HG03066 (cell line): ENCODE data around the gene CORO2B.

Experiments used
- ATAC-seq: cut with Tn5 transposase; IDR thresholded peaks from one replicate; pipeline ENCODE4 v1.9.1; 2021; ENCODE audit warnings: low read depth; ENCODE audit not compliant: unreplicated experiment

The CORO2B gene

DNA sequence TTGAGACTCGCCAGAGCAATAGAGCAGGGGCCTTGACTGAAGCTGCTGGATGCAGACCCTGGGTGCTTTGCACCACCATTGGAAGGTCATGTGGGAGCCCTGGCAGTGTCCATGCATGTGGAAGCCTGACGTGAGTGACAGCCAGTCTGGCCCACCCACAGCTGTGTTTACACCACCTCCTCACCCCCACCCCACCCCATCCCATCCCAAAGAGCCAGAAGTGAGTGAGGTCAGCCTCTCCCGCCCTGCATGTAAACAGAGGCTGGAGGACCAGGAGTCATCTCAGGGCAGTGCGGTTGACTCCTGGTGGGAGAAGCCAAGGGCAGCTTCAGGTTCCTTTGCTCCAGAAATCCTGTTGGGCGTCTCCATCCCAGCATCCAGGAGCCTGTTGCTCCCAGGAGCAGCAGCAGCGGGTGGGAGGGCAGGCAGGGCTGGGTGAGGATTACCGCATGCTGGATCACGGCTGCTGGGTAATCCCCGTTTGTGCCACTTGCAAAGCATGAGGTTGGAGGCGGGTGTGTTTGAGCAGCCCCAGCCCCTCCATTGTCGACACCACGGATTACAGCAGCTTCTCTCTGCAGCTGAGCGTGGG lies 44.6 kb downstream of the CORO2B start:
- ATAC-seq = no peak

DNA sequence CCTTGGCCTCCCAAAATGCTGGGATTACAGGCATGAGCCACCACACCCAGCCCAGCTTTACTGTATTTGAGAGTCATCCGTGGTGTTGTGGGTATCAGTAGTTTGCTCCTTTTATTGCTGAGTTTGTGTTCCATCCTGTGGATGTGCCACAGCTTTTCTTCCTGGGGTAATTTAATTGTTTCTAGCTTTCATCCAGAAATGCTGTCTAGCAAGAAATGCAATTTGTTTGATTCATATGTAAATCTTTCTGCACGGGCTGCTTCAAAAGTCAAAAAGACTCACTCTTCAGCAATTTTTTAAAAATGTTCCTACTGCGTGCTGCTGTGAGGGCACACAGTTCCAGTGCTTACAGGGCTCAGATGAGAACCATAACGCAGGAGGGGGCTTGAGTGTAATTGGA lies 47.1 kb downstream of the CORO2B start:
- no peak for ATAC-seq

DNA sequence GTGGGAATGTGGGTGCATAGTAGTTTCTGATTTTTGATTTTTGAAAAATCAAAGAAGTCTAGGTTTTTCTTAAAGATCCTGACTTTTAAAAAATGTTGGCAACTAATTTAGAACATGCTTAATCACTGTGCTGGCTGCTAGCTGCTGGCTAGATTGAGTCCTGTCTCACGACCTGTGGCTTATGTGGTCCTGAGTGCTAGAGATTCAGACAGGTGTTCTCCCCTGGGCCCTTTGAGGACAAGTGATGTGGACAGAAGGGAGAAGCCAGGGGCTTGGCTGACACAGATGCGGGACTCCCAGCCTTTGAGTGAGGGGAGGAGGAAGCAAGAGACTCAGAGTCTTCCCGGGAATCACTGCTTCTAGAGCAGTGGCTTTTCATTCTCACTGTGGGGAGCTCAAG lies 47.5 kb downstream of the CORO2B start:
- no peak for ATAC-seq

DNA sequence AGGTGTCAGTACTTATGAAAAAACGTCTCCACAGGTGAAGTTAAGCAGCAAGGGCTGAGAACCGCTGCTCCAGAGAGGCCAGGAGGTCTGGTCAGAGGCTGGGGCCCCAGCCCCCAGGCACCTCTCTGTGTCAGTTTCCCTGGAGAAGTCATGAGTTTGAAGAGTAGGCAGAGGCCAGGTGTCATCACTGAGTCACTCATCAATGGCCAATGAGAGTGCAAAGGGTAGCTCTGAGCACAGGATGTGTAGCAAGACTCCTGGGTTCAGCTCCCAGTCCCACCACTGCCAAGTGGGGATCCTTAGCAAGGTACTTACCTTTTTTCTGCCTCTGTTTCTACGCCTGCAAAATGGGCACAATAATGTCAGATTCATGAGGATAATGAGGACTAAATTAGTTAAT lies 47.9 kb downstream of the CORO2B start:
- no peak for ATAC-seq

DNA sequence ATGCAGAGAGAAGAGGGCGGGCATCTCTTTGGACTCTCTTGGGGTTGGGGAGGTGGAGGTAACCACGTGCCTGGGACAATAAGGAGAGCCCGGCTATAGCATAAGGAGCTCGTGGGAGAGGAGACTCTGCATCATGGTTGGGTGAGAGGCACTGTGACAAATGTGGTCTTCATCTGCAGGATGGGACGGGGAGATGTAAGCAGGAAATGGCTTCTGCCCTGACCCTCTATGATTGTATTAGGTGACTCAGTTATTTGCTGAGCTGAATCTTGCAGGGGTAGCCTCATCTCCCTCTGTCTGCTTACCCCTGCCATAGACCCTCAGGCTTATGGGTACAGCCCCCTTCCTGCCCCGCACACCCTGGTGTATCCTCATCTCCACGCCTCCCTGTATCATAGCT lies 48.7 kb downstream of the CORO2B start:
- no peak for ATAC-seq

DNA sequence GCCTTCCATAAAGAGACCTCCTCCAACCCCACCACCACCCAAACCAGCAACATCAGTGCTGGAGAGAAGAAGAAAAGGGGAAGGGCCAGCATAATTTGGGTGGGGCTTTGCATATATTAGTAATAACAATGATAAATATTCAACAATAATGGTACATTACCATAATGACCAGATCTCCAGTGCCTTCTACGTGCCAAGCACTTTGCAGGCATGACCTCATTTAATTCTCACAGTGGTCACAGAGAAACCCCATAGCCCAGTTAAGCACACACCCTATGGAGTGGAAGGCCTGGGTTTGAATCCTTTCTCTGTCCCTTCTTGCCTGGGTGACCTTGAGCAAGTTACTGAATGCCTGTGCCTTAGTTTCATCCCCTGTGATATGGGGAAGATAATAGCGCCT lies 49.2 kb downstream of the CORO2B start:
- no peak for ATAC-seq

DNA sequence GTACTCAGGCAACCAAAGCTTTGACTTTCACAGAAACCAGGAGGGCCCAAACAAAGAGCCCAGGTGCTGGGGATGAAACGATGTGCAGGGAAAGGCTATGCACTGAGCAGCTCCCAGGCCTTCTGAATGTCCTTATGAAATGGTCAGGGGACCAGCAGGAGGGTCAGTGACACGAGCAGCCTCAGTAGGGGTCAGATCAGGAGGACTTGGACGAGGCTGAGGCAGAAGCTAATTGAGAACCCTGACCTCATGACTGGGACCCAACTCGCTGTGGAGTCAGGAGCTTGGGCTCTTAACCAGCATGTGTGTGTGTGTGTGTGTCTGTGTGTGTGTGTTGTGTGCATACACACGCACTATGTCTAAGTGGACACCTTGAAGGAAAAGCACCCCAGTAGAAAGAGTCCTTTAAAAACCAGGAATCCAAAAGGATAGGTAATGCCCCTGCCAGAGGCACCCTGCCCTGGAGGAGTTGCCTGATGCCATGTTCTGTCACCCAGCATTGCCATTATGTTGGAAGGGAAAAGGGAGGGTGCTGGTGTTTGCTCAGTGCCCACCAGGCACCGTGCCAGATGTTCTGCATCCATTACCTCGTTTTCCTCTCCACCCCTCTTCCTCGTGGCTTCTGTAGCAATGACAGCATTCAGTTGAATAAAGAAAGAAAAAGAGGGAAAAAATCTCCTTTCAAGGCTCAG lies 50.9 kb downstream of the CORO2B start:
- no peak for ATAC-seq

DNA sequence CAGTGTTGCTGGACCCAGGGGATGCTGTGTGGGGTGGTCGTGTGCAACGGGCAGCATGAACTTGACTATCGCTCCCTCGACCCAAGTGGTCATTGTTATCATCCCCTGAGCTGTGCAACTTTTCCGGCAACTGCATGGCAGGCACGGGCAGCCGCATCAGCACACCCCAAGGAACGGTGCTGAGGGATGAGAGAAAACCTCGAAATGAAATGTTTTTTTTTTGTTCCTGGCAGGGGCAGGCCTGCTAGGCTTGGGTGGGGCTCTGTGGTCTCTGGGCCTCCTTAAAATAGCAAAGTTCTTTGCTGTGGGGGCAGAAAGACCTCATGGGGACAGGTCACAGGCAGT lies 51.4 kb downstream of the CORO2B start:
- no peak for ATAC-seq

DNA sequence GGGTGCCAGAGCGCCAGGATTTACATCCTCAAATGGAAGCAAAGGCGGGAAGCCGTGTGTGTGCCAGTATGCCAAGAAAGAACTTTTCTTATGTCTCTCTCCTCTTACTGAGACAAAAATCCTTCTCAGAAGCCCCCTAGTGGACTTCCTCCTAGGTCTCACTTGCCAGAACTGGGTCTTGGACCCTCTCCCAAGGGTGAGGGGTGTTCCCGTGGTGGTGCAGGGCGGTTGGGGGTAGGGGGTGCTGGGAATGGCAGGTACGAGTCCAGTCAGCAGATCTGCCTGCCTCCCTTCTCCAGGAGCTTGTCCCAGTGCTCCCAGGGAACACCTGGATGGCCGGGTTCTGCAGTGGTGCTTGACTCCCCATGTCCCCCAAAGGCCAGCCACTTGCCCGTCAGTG lies 52.0 kb downstream of the CORO2B start:
- ATAC-seq = no peak

DNA sequence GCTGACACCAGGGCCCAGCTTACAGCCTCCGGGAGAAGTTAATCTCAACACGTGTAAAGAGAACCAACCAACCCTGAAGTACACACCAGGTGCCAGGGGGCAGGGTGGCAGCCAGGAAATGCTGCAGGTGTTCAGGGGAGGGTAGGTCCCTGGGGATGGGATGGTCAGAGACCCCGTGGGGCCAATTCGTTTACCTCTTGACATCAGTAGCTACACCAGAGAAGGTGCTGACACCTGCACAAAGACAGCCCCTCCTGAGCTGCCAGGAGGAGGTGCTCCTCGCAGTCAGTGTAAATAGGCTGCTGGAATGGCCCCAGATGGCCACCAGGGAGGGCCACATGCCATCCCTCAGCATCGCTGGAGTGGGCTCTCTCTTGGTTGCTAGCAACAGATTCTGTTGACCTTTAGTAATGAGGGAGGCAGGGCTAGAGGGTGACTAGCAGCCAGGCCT lies 52.8 kb downstream of the CORO2B start:
- no peak for ATAC-seq

DNA sequence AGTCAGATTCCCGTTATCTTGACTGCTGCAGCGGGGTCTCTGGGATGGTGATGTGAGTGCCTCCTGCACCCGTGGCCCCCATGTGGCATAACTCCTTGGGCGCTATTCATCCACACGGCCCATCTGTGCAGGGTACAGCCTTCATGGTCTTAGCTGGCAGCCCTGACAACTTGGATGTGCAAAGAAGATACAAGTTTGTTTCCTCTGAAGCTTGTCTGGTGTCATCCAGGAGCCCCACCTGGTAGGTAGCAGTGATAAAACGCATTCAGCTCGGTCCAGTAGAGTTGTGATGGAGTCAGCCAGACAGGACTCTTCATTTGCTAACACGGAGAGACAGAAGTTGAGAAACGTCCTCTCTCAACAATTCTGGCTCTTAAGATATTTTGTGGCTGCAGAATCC lies 53.3 kb downstream of the CORO2B start:
- ATAC-seq = no peak

DNA sequence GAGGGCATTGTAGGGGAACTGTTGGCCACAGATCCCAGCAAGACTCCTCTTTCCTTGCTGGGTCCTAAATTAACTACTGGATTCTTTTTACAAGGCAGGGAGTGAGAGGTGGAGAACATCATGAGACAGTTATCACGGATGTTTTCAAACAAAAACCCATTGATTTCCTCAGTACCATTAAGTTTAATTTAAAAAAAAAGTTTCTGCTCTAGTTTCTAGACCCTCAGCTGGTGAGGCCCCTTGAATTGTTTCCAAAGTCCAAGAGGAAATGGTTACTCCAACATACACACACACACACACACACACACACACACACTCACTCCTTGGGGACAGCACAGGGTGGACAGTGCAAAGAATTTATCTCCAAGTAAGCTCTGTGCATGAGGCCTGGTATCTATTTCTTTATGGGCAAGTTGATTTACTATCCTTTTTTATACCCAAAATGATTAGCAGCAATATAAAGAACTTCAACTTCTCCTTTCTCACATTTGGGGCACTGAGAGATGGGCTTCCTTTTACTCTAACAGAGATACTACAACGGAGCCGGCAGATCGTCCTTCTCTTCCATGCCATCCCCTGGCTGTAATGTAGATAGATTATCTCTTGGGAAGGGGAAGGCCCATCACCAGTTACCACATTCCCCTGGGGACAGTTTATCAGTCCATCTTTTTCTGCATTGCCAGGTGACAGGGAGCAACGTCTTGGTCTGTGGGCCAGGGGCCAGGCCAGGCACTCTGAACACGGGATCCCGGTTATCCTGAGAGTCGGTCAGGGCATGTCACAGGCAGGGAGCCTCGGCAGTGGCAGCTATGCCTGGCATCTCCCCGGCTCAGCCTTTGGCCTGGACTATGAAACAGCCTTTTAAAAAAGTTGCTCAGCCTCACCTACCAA lies 54.7 kb downstream of the CORO2B start:
- ATAC-seq = no peak

DNA sequence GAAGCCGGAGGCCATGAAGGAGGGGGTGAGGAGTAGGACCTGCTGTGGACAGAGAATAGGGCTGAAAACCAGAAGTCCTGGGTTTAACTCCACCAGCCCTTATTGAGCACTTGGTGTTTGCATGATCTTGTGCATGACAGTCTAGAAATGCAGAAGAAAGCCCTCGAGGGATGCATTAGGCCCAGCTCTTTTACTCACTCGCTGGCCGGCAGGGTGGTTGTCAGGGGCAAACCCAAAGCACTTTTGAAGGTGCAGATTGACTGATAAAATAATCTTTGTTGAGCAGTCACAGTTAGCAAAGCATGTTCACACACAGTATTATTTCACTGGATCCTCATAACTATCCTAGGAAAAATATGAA lies 55.3 kb downstream of the CORO2B start:
- ATAC-seq = no peak

DNA sequence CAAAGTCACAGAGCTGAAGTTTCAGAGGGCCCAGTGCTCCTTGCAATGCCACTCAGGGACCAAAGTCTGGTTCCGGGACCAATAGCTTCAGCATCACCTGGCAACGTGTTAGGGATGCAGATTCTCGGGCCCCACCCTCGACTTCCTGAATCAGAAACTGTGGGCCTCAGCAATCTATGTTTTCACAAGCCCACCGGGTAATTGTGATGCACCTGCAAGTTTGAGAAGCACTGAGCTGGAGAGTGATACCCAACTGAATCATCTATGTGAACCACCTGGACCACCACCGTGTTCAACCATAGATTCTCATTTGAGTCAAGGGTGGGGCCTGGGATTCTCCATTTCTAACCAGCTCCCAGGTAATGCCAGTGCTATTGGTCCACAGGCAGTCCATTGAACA lies 55.7 kb downstream of the CORO2B start:
- no peak for ATAC-seq

DNA sequence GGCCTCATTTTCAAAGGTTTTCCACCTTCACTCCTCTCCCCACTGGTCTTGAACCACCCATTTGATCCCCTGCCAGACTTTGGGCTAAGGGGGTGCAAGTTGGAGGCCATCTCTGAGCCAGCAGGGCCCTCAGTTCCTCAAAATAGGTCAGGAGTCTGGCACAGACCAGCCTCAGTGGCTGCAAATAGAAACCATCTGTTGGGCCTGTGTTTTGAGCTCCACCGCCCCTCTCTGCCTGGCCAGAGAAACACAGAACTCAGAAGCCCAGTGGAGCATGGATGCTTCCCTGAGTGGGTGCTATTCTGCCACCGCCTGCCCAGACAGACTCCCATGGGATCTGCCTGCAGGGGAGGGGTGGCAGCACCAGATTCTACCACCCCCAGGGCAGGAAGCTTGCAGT lies 56.3 kb downstream of the CORO2B start:
- no peak for ATAC-seq

DNA sequence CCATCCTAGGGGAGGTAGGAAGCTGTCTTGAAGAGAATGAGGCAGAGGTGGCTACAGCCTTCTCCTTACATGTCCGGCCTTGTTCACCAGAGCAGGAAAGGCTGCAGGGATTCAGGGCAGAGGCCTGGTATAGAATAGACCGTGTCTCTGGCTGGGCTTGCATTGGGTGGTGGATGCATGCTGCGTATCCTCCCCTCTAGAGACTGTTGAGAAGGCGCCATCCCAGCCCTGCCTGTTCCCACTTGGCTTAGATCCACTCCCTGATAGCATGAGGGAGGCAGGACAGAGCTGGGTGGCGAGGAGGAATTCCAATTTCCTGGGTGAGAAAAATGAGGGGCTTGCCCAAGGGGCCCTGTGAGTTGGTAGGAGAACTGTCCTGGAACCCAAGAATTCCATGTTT lies 57.5 kb downstream of the CORO2B start:
- ATAC-seq = no peak

DNA sequence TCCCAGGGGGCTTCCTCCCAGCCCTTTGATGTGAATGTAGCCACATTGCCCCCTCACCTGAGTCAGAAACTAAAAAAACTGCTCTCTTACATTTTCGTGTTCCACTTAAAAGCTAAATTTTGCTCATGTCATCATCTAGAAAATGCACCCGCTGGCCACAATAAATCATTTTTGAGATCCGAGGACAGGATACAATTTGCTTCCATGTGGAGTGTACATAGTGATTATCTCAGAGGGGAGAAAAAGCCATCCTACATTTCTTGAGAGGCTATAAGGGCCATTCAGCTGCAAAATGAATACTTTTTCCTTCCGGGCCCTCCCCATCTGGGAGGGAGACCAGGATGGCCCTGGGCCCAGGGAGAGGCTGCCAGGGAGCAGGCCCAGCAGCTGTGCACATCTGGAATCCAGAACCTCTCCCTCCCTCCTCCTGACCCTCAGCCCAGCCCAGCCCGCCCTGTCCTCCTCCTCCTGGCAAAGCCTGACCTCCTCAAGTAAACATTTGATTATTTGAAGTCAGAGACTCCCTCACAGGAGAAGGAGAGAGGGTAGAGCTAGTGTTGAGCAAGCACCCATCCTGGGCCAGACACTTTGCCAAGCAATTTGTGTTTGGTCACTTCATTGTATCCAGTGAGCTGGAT lies 59.1 kb downstream of the CORO2B start:
- ATAC-seq = no peak

DNA sequence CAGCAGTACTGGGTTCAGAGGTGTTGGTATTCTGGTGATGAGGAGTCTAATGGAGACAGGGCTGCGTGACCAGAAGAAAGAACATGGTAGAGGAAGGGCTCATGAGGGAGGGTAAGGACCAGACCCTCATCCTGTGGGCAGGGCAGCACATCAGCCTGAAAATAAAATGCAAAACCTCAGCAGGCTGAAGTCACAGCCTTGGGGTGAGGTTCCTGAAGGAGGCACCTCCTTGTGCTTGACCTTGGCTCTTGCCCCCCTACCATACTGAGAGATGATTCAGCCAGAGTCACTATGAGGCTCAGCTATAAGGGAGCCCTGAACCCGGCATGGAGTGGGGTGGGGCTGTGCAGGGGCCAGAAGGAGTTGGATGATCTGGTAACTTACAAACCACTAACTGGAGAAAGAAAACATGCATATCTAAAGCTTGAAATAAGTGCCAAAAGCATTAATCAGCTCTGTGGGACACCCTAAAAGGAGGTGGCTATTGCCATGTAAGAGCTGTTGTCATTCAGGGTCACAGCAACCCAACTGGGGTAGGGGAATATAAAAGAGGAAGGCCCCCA lies 60.2 kb downstream of the CORO2B start:
- ATAC-seq = no peak

DNA sequence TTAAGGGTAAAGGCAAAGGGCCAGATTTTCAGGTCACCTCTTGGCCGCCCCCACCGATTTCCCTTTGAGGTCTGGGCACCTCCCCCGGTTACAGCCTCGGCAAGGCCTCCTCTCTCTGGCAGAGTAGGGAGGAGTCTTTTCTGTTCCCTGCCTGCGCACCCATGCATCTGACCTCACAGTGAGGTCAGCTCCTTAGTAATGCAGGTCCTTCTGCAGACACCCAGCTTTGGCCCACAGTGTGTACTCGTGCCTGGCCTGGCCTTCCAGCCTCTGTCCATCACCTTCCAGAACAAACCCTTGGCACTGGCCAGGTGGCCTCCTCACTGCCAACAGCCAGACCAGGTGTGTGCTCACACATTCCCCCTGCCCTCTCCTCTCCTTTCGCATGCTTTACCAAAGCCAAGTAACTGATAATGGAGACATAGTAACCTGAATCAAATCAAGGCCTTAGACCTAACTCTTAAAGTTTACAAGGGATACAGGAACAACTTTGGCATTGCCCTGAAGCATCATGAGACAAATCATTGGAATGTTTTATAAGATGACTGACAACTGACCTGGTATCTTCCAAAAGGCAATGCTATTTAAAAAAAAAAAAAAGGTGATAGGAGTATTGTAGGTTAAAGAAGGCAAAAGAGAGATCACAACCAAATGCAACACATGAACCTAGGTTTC lies 61.3 kb downstream of the CORO2B start:
- ATAC-seq = no peak

DNA sequence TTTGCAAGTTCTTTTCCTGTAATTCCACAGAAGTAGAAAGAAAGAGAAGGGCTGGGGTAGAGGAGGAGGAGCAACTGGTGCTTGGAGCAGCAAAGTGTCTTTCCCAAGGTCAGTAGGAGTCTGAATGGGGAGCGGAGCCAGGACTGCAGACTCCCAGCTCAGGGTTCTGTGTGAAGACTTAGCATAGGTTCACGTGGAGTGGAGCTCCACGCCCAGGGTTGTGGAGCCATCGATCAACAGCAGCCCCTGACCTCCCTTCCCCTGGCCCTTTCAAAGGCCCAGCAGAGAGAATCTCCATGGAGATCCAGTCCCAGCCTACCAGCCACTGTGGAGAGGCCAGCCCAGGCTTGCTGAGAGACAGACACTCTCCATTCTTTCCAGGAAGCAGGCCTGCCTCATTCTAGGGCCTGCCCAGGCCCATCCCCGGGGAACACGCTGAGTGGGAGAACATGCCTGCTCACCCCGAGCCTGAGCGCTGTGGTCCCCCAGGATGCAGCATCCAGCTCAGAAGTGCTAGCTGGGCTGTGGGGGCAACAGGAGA lies 62.1 kb downstream of the CORO2B start:
- no peak for ATAC-seq
